Nephron (organoid): Measurements from ENCODE around the gene PBX1.

Source experiments
- H3K27ac Mint-ChIP-seq, 3 experiments: 2 replicates each; pipeline ENCODE4 v1.8.0; 2020; ENCODE audit warnings: mixed read lengths in 3 of 3, mild to moderate bottlenecking in 2 of 3, moderate library complexity in 1 of 3
- H3K27me3 Mint-ChIP-seq: 2 replicates; pipeline ENCODE4 v1.8.0; 2021; ENCODE audit warnings: low read depth, mild to moderate bottlenecking, moderate library complexity, mixed read lengths
- H3K36me3 Mint-ChIP-seq: 2 replicates; pipeline ENCODE4 v1.8.0; 2020; ENCODE audit warnings: low read depth, mixed read lengths
- H3K4me1 Mint-ChIP-seq: 2 replicates; pipeline ENCODE4 v1.8.0; 2020; ENCODE audit warnings: mixed read lengths
- H3K4me3 Mint-ChIP-seq, 3 experiments: 2 replicates each; pipeline ENCODE4 v1.8.0; 2020; ENCODE audit warnings: mild to moderate bottlenecking in 3 of 3, mixed read lengths in 3 of 3, moderate library complexity in 2 of 3
- H3K9me3 Mint-ChIP-seq: 2 replicates; pipeline ENCODE4 v1.8.0; 2020; ENCODE audit warnings: mixed read lengths
- CTCF ChIP-seq, 3 experiments: fragments of 200-600 bp; sonication (generic); IDR thresholded peaks; one replicate each; pipeline ENCODE4 v1.5.0; 2021; ENCODE audit warnings: antibody characterized with exemption in 3 of 3; ENCODE audit not compliant: unreplicated experiment in 3 of 3

PBX1 gene

GRCh38 chr1:164863056-164863455, 304.1 kb downstream of the PBX1 start:
- no peak for TF ChIP-seq CTCF (IDR thresholded peaks at IDR 0.05; ENCODE audit: unreplicated experiment in 3 of 3)
- Mint-ChIP-seq H3K4me3 (no peak overlapping the region), H3K27ac (no peak overlapping the region), H3K4me1 (no peaks in the 10 kb centered on the region), H3K36me3 (no peaks in the 10 kb centered on the region), H3K9me3 (no peaks in the 10 kb centered on the region), H3K27me3 (no peaks in the 10 kb centered on the region)

- Mint-ChIP-seq H3K27ac (no peak overlapping the region), H3K27me3 (no peaks in the 10 kb centered on the region), H3K36me3 (no peaks in the 10 kb centered on the region), H3K4me1 (no peaks in the 10 kb centered on the region), H3K9me3 (no peaks in the 10 kb centered on the region), H3K4me3 (no peak overlapping the region)
- no peak for TF ChIP-seq CTCF (IDR thresholded peaks at IDR 0.05; ENCODE audit: unreplicated experiment in 3 of 3)
Observed at GRCh38 chr1:164864161-164864560, 305.2 kb downstream of the PBX1 start.

- H3K27ac Mint-ChIP-seq, result no peak overlapping the region
- no peaks in the 10 kb centered on the region for H3K27me3 Mint-ChIP-seq
- no peaks in the 10 kb centered on the region for H3K36me3 Mint-ChIP-seq
- no peaks in the 10 kb centered on the region for H3K9me3 Mint-ChIP-seq
- no peaks in the 10 kb centered on the region for H3K4me1 Mint-ChIP-seq
- no peak overlapping the region for H3K4me3 Mint-ChIP-seq
- no peak for TF ChIP-seq CTCF (IDR thresholded peaks at IDR 0.05; ENCODE audit: unreplicated experiment in 3 of 3)
Observed at GRCh38 chr1:164865385-164865784, 306.4 kb downstream of the PBX1 start.

GRCh38 chr1:164867590-164867989, 308.6 kb downstream of the PBX1 start:
- no peak for TF ChIP-seq CTCF (IDR thresholded peaks at IDR 0.05; ENCODE audit: unreplicated experiment in 3 of 3)
- Mint-ChIP-seq H3K27me3 (no peaks in the 10 kb centered on the region), H3K9me3 (no peaks in the 10 kb centered on the region)

DNA sequence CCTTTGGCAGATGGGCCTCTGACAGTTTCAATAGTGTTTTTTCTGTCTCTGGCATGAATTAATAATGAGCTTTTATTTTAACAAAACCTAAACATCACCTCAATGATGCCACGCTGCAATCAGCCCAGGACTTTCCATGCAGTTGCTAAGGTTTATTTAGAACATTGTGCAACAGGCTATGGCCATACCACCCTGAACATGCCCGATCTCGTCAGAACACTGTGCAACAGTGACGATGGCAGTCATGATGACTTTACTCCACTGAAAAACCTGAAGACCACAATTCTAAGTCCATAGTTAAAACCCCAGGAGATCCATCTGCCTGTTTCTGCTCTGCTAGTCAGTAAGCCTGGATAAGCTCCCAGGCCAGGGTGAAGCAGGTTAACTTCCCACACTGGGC, 310.0 kb downstream of the PBX1 start:
- TF ChIP-seq CTCF (IDR thresholded peaks at IDR 0.05; ENCODE audit: unreplicated experiment in 3 of 3), result no peak
- no peaks in the 10 kb centered on the region for H3K4me1 Mint-ChIP-seq
- H3K9me3 Mint-ChIP-seq, result no peaks in the 10 kb centered on the region
- no peaks in the 10 kb centered on the region for H3K36me3 Mint-ChIP-seq
- no peak overlapping the region for H3K27ac Mint-ChIP-seq
- H3K27me3 Mint-ChIP-seq, result no peaks in the 10 kb centered on the region
- no peak overlapping the region for H3K4me3 Mint-ChIP-seq

More at GRCh38 chr1:164867590-164867989, 308.6 kb downstream of the PBX1 start:
- no peak overlapping the region for H3K4me3 Mint-ChIP-seq
- no peak overlapping the region for H3K27ac Mint-ChIP-seq
- H3K36me3 Mint-ChIP-seq, result no peaks in the 10 kb centered on the region
- no peaks in the 10 kb centered on the region for H3K4me1 Mint-ChIP-seq

GRCh38 chr1:164875518-164875917, 316.5 kb downstream of the PBX1 start:
- Mint-ChIP-seq H3K9me3 (no peaks in the 10 kb centered on the region), H3K27me3 (no peaks in the 10 kb centered on the region), H3K27ac (no peak overlapping the region), H3K36me3 (no peaks in the 10 kb centered on the region), H3K4me1 (no peaks in the 10 kb centered on the region), H3K4me3 (no peak overlapping the region)
- TF ChIP-seq CTCF (IDR thresholded peaks at IDR 0.05; ENCODE audit: unreplicated experiment in 3 of 3), result no peak
